A673 (cell line): ENCODE data around the gene COG7. TPM values are rescaled to one million over a fixed set of nuclear protein-coding genes. Genes with fewer than 3 reads are reported as not detected.

Source experiments
- BruUV-seq: library from RNA; stranded (reverse); fragments of 400-500 nt; replicated peaks from 2 replicates; lab custom pipeline; 2021; lab: Mats Ljungman, UMichigan
- CTCF ChIA-PET: fragments of 300-600 bp; sonication (Branson Sonifier 250); formaldehyde crosslinking; loops from one replicate; lab custom pipeline; 2022; ENCODE audit warnings: antibody characterized with exemption; lab: Charles Lee
- POLR2A ChIA-PET: fragments of 300-600 bp; sonication (Branson Sonifier 250); formaldehyde crosslinking; loops from one replicate; lab custom pipeline; 2022; ENCODE audit warnings: antibody characterized with exemption; ENCODE audit not compliant: low non-redundant PET; lab: Charles Lee
- DNase-seq: peaks from one replicate; pipeline ENCODE4 v3.0.0-alpha.2; 2015; ENCODE audit warnings: low spot score
- H3K27ac ChIP-seq: fragments of 200-600 bp; sonication (generic); 2 replicates; pipeline ENCODE4 v1.5.1; 2016; ENCODE audit warnings: mixed run types, low read depth, mild to moderate bottlenecking, mixed read lengths, antibody characterized with exemption, low read length; ENCODE audit not compliant: poor library complexity, severe bottlenecking
- H3K27me3 ChIP-seq: fragments of 200-600 bp; sonication (generic); replicated peaks from 2 replicates; pipeline ENCODE4 v1.6.1; 2017; ENCODE audit warnings: mixed run types, low read depth, mild to moderate bottlenecking, mixed read lengths, antibody characterized with exemption, low read length; ENCODE audit not compliant: insufficient read depth, poor library complexity
- H3K36me3 ChIP-seq: fragments of 200-600 bp; sonication (generic); 2 replicates; pipeline ENCODE4 v1.6.1; 2016; ENCODE audit warnings: mixed run types, mild to moderate bottlenecking, mixed read lengths, antibody characterized with exemption, low read length; ENCODE audit not compliant: insufficient read depth, poor library complexity, severe bottlenecking
- H3K4me1 ChIP-seq: fragments of 200-600 bp; sonication (generic); 2 replicates; pipeline ENCODE4 v1.6.1; 2017; ENCODE audit warnings: mixed run types, mild to moderate bottlenecking, mixed read lengths, antibody characterized with exemption, low read length; ENCODE audit not compliant: insufficient read depth, poor library complexity, severe bottlenecking
- H3K4me3 ChIP-seq: fragments of 200-600 bp; sonication (generic); 2 replicates; pipeline ENCODE4 v1.5.1; 2016; ENCODE audit warnings: low read depth, mixed run types, mild to moderate bottlenecking, mixed read lengths, low read length; ENCODE audit not compliant: poor library complexity, severe bottlenecking
- H3K9me3 ChIP-seq: fragments of 200-600 bp; sonication (generic); 2 replicates; pipeline ENCODE4 v1.6.1; 2016; ENCODE audit warnings: mixed run types, low read depth, mild to moderate bottlenecking, mixed read lengths, antibody characterized with exemption, low read length; ENCODE audit not compliant: poor library complexity, severe bottlenecking
- EZH2 ChIP-seq: fragments of 200-600 bp; sonication (generic); IDR thresholded peaks from 2 replicates; pipeline ENCODE4 v1.6.1; 2017; ENCODE audit warnings: borderline replicate concordance, low read depth, mild to moderate bottlenecking, mixed read lengths, antibody characterized with exemption, low read length; ENCODE audit not compliant: poor library complexity, severe bottlenecking
- intact Hi-C: fragments of 100-400 bp; cut with micrococcal nuclease; formaldehyde crosslinking; loops from one replicate; pipeline ENCODE4 v1.10.0; 2022; ENCODE audit not compliant: unreplicated experiment
- total RNA-seq: library from RNA; stranded (reverse); gene quantifications from 2 replicates; pipeline ENCODE4 v1.2.3, GENCODE V29; 2021

Gene COG7
- total RNA-seq, 1 experiment from 2014 or later, result 33.8 TPM

GRCh38 chr16:23339787-23340186, 113.2 kb downstream of the COG7 start:
- CTCF ChIA-PET, result no interaction called here
- H3K4me1 ChIP-seq, result peaks cover 3% of the 10 kb centered on the region
- H3K27me3 ChIP-seq, result no peaks in the 10 kb centered on the region
- H3K4me3 ChIP-seq, result no peak overlapping the region
- POLR2A ChIA-PET, result no interaction called here
- no TSS peak for BruUV-seq
- H3K9me3 ChIP-seq, result no peaks in the 10 kb centered on the region
- no peak for DNase-seq
- TF ChIP-seq EZH2, result no peak
- no peaks in the 10 kb centered on the region for H3K36me3 ChIP-seq
- intact Hi-C loops, result no loop called here
- H3K27ac ChIP-seq, result no peak overlapping the region

Other genes with a start within 250 kb of the COG7 start
- 1.5 and 2.5 TPM in 2 replicates for gene SCNN1B, start 150.9 kb downstream of the COG7 start, total RNA-seq
- 126 and 142 TPM in 2 replicates for gene GGA2, start 57.3 kb upstream of the COG7 start, total RNA-seq
- 32.7 and 38.9 TPM in 2 replicates for gene EARS2, start 104.2 kb upstream of the COG7 start, total RNA-seq
- gene UBFD1, start 104.5 kb upstream of the COG7 start, total RNA-seq, result 121 and 124 TPM in 2 replicates
- 178 and 184 TPM in 2 replicates for gene NDUFAB1, start 143.1 kb upstream of the COG7 start, total RNA-seq
- gene PALB2, start 188.1 kb upstream of the COG7 start, total RNA-seq, result 23.9 and 27.2 TPM in 2 replicates
- 83.2 and 95.1 TPM in 2 replicates for gene DCTN5, start 188.3 kb upstream of the COG7 start, total RNA-seq
- 227 and 234 TPM in 2 replicates for gene PLK1, start 225.7 kb upstream of the COG7 start, total RNA-seq